DMS153 treated with DMSO at 0.1 percent for 48 hours (cell line): ENCODE measurements around the gene VWA8.
"Not testable (repeated sequence)": the region's sequence is repeated elsewhere in the genome, so short reads cannot be mapped to it uniquely, and the experiment has no call there.

ENCODE experiments used
- DNase-seq: peaks from one replicate; lab custom pipeline; 2025; ENCODE audit not compliant: unreplicated experiment; lab: John Stamatoyannopoulos, UW

Gene VWA8

GRCh38 chr13:41565216-41565615 lies 395.7 kb downstream of the VWA8 start:
- DNase-seq = no peak

- DNase-seq = no peak
Measured at GRCh38 chr13:41563984-41564365, 396.9 kb downstream of the VWA8 start.

- no peak for DNase-seq
Measured at GRCh38 chr13:41563341-41563983, 397.4 kb downstream of the VWA8 start.

- no peak for DNase-seq
Measured at GRCh38 chr13:41562541-41563178, 398.2 kb downstream of the VWA8 start.

GRCh38 chr13:41562083-41562482 lies 398.8 kb downstream of the VWA8 start:
- no peak for DNase-seq

- DNase-seq = no peak
Measured at GRCh38 chr13:41561170-41561569, 399.7 kb downstream of the VWA8 start.

GRCh38 chr13:41558781-41559560 lies 401.9 kb downstream of the VWA8 start:
- DNase-seq = no peak

- no peak for DNase-seq
Measured at GRCh38 chr13:41557719-41558118, 403.2 kb downstream of the VWA8 start.

- no peak for DNase-seq
Measured at GRCh38 chr13:41554626-41555386, 406.1 kb downstream of the VWA8 start.

- DNase-seq = no peak
Measured at GRCh38 chr13:41554180-41554579, 406.7 kb downstream of the VWA8 start.

GRCh38 chr13:41552031-41552430 lies 408.9 kb downstream of the VWA8 start:
- DNase-seq = no peak

- DNase-seq = no peak
Measured at GRCh38 chr13:41550276-41550675, 410.6 kb downstream of the VWA8 start.

GRCh38 chr13:41549491-41549890 lies 411.4 kb downstream of the VWA8 start:
- DNase-seq = no peak

GRCh38 chr13:41548910-41549309 lies 412.0 kb downstream of the VWA8 start:
- DNase-seq = no peak

- no peak for DNase-seq
Measured at GRCh38 chr13:41548031-41548430, 412.9 kb downstream of the VWA8 start.

GRCh38 chr13:41547251-41548000 lies 413.5 kb downstream of the VWA8 start:
- DNase-seq = no peak

- DNase-seq = no peak
Measured at GRCh38 chr13:41546372-41547190, 414.3 kb downstream of the VWA8 start.

- DNase-seq = no peak
Measured at GRCh38 chr13:41545432-41545707, 415.5 kb downstream of the VWA8 start.

GRCh38 chr13:41543664-41544300 lies 417.1 kb downstream of the VWA8 start:
- DNase-seq = no peak

- DNase-seq = not testable (repeated sequence)
Measured at GRCh38 chr13:41542799-41543198, 418.1 kb downstream of the VWA8 start.
